Activated T-cell treated with anti-CD3 and anti-CD28 coated beads for 48 hours (primary cell): ENCODE results near the gene KRTAP12-4.
"Not testable (repeated sequence)": the region's sequence is repeated elsewhere in the genome, so short reads cannot be mapped to it uniquely, and the experiment has no call there.

Experiments used
- DNase-seq: peaks from one replicate; pipeline ENCODE4 v3.0.0-alpha.2; 2020; ENCODE audit warnings: low read depth

KRTAP12-4 gene, protein sequence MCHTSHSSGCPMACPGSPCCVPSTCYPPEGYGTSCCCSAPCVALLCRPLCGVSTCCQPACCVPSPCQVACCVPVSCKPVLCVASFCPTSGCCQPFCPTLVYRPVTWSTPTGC

DNA sequence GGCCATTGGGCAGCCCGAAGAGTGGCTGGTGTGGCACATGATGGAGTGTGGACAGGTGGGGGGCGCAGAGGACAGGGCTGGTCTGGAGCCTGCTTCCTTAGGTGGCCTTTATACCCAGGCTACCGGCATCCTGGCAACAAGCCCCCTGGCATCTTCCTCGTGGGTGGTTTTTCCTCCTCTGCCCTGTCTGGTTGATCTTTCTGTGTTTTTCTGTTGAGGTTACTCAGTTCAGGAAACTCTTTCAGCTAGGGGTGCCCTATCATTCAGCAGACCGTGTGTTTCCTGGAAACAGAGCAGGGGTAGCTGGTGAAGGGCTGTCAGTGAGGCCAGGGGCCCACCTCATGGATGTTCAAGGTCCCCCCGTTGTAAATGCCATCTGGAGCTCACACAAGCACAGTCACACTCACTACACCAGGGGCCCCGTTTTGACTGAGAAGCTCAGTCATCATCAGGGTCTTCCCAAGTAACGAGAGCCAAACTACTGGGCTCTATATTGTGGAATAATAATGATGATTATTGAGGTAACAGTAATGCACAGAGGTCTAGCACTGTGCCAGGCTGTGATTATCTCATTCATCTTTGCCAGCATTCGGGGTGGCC is at the start of gene KRTAP12-4:
KRTAP12-4 (minus strand) TSS at position 84 of the 600 bp plus-strand sequence; CDS start at position 39, 45 bp downstream.
- DNase-seq: no peak

DNA sequence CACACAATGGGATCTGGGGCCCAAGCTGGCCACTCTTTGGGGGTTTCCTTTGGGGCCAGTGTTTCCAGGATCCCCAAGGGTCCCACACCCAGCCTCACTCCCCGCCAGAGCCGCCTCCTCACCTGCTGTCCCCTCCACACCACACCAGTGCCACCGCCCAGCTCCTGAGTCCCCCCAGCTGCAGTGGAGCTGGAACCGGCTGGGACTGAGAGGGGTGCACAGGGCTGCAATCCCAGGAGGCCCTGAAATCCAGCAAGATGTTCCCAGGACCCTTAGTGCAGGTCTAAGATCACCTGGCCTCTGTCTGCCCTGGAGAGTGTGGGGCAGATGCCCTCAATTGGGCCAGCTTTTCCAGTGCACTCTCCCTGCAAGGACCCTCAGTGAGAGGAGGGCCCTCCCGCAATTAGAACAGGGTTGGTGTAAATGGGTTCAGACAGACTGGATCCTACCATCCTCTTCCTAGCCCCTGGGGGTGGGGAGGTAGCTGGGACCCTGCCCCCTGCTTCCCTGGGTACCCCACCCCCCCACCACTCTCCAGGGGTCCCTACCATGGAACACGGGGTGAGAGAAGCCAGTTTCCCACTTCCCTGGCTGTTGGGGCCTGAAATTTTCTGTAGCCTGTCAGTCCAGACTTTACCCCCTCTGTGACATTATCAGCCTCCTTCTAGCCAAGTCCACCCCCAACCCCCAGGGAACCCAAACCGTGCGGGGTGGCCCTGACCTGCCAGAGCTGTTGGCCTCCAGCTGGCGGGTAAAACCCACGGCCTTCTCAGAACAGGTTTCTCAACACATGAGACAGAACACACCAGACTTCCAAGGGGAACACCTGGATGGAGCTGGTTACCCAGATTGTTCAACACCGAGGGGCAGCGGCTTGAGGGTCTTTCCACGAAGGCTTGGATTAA is 49.5 kb upstream of the KRTAP12-4 start:
- no peak for DNase-seq

DNA sequence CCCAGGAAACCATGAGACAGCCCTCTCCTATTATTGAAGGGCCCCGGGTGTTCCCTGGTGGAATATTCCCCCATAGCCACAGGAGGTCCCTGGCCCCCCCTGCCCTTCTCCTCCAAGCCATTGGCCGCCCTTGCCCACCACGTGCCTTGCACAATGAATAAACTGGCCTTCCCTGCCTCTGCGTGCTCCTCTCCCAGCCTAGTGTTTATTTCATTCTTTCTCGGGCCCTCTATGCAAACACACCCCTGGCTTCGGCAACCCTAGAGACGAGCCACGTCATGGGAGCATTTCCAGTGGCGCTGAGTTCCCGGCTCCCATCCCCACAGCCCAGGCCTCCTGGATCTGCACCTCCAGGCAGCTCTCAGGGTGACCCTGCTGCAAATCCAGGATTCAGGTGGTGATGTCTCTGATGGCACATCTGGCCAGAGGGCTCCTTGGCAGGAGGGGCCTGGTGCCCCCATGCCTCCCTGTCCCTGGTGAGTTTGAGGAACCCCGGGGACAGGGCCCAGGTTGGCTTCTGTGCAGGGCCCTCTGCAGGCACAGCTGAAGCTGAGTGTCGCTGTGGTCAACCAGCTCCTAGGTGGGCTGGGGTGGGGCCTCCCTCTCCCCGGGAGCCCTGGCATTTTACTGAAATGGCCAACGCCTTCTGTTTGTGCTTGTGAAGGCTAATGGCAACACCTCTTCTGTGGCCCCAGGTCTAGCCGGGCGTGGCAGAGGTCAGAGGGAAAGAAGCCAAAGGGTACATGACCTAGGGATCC is 48.7 kb upstream of the KRTAP12-4 start:
- no peak for DNase-seq

DNA sequence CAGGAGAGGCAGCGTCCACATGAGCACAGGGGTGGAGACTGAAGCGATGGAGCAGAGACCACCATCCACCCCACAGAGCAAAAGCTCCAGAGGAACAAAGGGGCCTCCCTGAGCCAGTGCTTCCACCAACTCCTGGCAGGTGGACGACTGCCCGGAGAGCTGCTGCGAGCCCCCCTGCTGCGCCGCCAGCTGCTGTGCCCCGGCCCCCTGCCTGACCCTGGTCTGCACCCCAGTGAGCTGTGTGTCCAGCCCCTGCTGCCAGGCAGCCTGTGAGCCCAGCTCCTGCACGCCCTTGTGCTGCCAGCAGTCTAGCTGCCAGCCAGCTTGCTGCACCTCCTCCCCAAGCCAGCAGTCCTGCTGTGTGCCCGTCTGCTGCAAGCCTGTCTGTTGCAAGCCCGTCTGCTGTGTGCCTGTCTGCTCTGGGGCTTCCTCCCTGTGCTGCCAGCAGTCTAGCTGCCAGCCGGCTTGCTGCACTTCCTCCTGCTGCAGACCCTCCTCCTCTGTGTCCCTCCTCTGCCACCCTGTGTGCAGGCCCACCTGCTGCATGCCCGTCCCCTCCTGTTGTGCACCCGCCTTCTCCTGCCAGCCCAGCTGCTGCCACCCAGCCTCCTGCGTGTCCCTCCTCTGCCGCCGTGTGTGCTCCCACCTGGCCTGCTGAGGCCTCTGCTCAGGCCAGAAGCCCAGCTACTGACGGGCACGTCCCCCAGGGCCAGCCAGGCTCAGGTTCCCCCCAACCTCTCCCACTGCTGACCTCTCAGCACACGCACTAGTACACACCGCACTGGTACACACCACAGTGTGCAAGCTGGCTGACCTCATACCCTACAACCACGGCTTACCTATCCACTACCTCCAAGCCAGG is 47.9 kb upstream of the KRTAP12-4 start:
- no peak for DNase-seq

DNA sequence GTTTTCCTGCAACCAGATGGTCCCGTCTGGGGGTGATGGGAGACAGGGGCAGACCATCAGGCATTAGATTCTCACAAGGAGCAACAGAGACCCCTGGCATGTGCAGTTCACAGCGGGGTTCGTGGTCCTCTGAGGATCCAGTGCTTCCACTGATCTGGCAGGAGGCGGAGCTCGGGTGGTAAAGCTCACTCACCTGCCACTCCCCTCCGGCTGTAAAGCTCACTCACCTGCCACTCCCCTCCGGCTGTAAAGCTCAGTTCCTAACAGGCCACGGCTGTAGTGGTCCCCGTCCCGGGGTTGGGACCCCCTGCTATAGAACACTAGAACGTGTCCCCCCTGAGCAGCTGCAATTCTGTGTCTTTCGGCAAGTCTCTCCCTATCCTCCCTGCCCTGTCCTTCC is 47.1 kb upstream of the KRTAP12-4 start:
- DNase-seq: no peak

DNA sequence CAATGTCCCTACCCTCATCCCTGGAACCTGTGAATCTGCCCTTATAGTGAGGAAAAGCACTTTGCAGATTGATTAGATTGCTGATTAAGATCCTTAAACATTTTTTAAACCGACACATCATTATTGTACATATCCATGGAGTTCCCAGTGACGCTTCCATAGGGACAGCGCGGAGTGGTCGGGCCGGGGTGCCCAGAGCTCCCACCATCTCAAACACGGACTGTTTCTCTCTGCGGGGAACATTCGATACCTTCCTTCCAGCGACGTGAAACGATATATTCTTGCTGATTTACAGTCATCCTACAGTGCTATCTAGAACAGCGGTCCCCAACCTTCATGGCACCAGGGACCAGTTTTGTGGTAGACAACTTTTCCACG is 46.6 kb upstream of the KRTAP12-4 start:
- no peak for DNase-seq

DNA sequence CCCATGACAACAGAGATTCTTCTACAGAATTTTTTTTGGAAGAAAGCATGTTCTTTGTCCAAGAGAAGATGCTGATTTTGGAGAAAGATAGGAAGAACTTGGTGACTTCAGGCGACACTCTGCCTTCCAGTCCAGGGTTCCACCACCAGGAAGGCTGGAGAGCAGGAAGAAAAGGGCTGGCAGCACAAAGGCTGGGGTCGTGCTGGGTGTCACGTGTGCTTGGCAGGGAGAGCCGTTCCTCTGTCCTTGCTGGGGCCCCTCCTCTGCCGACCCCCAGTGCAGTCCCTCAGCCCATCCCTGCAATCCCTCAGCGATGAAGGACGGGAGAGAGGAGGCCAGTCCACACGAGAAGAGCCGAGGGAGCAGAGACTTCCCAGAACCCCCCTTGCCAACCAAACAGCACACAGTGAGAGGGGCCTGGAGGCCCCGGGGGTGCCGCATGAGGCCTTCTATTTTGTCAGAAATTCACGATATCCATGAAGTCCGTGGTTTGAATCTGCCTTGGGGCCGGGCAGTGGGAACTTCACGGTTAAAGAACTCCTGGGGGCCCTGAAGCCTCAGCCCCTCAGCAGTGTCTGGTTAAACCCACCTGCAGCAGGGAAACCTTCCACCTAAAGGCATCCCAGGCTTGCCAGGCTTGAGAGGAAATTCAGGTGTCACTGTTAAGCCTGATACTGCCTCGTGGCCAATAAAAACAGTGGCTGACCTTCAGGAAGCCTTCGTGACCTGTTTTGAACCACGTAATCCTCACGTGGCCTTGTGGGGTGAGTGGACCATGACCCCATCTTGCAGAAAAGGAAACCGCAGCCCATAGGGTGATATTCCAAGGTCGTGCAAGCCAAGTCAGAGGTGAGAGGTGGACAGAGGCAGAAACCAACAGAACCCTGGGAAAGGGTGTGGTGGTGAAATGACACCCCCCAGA is 45.9 kb upstream of the KRTAP12-4 start:
- DNase-seq: no peak

DNA sequence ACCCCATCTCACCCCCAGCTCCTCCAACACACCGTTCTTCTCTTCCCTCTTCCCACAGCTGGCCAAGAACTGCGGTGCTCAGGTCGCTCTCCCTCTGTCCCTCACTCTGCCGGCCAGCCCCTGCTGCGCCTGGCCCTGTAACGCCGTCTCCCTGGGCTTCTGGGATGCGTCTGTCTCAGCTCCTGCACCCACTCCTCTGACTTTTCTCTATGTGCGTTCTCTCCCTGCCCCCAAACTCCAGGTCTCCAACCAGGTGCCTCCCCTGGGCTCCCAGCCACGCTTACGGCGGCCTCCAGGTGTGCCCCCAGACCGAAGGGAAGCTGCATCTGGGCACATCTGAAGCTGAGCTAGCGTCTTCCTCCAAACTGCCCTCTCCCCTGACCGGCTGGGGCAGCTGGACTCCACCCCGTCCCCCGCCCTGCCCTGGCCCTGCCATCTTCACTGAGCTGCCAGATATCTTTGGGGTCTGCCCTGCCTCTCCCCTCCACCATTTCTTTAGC is 45.1 kb upstream of the KRTAP12-4 start:
- no peak for DNase-seq

DNA sequence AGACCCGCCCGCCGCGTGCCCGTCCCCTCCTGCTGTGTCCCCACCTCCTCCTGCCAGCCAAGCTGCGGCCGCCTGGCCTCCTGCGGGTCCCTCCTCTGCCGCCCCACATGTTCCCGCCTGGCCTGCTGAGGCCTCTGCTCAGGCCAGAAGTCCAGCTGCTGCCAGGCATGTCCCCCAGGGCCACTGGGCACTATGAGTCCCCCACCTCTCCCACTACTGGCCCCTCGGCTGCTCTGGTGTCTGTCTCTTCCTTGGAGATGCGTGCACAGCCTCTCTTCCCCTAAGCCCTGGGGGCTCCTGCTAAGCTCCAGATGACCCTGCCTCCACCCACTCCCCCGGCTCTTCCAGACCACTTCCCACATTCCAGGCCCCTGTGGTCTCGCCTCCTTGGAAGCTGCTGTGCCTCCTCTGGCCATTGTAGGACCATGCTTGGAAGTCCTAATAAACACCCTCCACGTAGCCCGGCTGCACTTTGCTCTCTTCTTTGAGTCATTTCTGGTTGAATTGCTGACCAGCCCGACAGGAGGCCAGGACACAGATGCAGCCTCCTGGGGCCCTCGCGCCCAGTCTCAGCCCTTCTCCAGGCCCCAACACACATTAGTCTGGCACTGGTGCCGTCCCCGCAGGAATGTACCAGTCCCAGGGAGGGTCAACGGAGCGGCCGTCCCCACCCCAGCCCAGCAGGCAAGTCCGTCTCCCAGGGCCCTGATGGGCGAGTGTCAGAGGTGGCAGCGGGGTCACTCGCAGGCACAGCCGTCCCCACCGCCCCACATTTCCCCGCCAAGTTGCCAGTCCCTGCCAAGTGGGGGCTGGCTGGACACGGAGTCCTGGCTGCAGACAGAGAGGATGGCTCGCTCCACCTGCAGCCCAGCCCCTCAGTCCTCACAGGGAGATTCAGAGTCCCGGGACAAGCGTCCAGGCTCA is 43.6 kb upstream of the KRTAP12-4 start:
- DNase-seq: no peak

DNA sequence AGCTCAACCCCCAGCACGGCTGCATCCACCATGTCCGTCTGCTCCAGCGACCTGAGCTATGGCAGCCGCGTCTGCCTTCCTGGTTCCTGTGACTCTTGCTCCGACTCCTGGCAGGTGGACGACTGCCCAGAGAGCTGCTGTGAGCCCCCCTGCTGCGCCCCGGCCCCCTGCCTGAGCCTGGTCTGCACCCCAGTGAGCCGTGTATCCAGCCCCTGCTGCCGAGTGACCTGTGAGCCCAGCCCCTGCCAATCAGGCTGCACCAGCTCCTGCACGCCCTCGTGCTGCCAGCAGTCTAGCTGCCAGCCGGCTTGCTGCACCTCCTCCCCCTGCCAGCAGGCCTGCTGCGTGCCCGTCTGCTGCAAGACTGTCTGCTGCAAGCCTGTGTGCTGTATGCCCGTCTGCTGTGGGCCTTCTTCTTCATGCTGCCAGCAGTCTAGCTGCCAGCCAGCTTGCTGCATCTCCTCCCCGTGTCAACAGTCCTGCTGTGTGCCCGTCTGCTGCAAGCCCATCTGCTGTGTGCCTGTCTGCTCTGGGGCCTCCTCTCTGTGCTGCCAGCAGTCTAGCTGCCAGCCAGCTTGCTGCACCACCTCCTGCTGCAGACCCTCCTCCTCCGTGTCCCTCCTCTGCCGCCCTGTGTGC is 42.8 kb upstream of the KRTAP12-4 start, which contains the start of gene KRTAP10-12:
KRTAP10-12 (plus strand) TSS at position 1 of the 639 bp plus-strand sequence; CDS start at position 31, 30 bp downstream.
- DNase-seq: not testable (repeated sequence)

DNA sequence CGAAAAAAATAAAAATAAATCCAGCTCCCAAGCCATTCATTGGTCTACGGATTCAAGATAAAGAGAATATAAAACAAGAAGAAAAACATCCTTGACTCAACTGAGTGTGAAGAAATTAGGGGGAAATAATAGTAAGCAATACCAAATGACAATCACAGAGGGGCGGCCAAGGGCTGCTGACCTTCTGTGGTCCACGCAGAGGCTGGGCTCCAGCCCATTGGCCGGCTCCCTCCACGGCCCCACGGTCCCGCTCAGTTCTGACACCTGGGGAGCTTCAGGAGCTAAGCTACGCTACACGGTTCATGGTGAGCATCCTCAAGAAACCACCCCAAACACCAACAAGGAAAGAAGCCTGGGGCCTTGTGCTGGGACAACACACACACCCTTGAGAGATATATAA is 42.1 kb upstream of the KRTAP12-4 start:
- DNase-seq: no peak

DNA sequence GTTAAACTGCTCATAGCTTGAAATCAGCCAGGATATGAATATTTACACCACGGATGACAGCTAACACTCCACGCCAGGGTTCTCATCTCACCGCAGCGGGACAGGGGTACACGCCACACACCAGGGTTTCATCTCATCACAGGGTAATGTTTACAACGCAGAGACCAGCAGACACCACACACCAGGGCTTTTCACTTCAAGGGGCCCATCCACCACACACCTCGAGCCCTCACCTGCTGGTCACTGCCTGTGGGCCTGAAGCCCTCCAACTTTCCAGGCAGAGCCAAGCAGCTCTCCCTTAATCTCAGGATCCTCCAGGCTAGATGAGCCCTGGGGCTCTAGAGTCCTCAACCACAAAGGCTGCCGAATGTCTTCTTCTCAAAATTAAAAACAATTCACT is 41.2 kb upstream of the KRTAP12-4 start:
- DNase-seq: no peak

DNA sequence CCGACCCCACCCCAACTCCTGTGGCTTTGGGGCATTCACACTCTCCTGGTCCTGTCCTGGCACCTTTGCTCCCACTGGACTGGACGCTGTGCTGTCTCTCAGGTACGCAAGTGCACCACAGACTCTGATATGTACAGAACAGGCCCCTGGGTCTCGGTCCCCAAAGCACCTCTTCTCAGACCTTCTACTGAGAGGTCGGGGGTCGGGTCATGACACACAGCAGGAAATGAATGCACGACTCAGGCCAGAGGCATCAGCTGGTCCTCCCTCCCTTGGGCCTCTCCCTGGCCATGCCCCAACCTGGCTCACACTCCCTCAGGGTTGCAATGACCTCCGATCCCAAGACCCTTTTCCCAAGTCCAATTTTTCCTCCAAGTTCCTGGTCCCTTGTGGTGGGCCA is 40.7 kb upstream of the KRTAP12-4 start:
- DNase-seq: no peak

DNA sequence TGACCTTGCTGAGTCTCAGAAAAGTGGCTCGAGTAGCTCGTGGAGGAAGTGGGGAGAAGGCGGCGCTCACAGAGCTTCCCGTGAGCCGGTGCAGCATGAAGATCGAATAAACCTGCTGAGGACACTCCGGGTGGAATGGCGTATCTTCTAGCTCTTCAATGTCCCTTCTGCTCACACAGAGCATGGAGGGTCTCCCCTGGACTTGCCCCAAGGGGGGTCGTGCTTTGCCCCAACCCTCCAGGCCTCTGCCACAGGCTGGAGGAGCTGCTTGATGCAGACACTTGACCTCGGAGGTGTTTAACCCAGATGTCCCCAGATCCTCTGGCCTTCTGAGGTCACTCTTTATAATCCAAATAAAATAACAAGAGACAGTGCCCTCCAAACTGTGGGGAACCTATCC is 40.3 kb upstream of the KRTAP12-4 start:
- DNase-seq: no peak

DNA sequence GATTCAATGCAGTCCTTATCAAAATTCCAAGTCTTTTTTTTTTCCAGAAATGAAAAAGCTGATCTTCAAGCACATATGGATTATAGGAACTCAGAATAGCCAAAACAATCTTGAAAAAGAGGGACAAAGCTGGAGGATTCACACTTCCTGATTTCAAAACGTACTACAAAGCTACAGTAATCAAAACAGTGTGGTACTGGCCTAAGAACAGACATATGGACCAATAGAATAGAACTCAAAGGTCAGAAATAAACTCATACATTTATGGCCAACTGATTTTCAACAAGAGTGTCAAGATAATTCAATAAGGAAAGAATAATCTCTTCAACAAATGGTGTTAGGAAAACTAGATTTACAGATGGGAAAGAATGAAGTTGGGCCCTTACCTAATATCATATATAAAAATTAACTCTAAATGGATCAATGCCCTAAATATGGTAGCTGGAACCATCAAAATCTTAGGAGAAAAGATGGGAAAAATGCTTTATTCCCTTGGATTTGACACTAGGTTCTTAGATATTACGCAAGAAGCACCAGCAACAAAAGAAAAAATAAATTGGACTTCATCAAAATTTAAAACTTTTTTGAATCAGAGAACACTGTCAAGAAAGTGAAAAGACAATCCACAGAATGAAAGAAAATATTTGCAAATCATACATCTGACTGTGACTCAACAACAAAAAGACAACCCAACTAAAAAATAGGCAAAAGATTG is 38.5 kb upstream of the KRTAP12-4 start:
- no peak for DNase-seq

DNA sequence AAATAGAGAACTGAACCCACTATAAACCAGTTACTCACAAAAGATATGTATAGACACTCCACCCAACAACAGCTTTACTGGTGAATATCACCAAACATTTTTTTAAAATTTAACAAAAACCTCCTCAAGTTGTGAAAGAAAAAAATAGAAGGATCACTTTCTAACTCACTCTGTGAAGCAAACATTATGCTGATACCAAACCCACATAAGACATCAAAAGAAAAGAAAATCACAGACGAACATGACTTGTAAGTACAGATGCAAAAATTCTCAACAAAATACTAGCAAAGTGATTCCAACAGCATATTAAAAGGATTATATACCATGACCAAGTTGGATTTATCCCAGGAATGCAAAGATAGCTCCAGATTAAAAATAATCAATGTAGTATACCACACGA is 37.2 kb upstream of the KRTAP12-4 start:
- DNase-seq: no peak

DNA sequence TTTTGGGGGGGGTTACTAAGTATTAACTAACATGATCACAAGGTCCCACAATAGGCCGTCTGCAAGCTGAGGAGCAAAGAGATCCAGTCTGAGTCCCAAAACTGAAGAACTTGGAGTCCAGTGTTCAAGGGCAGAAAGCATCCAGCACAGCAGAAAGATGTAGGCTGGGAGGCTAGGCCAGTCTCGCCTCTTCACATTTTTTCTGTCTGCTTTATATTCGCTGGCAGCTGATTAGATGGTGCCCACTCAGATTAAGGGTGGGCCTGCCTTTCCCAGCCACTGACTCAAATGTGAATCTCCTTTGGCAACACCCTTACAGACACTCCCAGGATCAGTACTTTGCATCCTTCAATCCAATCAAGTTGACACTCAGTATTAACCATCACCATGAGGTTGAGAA is 35.3 kb upstream of the KRTAP12-4 start:
- DNase-seq: not testable (repeated sequence)

DNA sequence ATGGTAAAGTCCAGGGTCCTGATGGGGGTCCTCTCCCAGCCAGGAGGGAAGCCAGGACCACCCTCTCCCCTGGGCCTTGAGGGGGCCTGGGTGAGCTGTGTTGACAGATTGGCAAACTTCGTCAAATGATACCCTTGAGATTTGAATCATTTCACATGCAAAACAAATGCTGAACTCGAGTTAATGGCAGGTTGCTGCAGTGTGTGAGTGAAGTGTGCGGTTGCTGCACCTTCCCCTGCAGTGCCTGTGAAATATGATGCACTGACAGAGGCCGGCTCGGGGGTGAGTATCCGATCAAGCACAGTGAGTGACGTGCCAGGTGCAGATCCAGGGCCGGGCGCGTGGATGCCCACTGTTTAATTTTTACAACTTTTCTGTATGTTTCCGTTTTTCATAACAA is 33.2 kb upstream of the KRTAP12-4 start:
- no peak for DNase-seq
